GM15510 (cell line): ENCODE results near the gene CMSS1.

Source experiments
- POLR2A ChIP-seq: IDR thresholded peaks from 3 replicates; pipeline ENCODE4 v1.6.1; 2011; ENCODE audit warnings: borderline replicate concordance; ENCODE audit not compliant: insufficient read length; ENCODE audit errors: extremely low read depth

Gene CMSS1

GRCh38 chr3:100195375-100195774 lies 377.7 kb downstream of the CMSS1 start:
- TF ChIP-seq POLR2A, result no peak

GRCh38 chr3:100197876-100198275 lies 380.2 kb downstream of the CMSS1 start:
- TF ChIP-seq POLR2A, result no peak

GRCh38 chr3:100198579-100199269 lies 381.1 kb downstream of the CMSS1 start:
- TF ChIP-seq POLR2A, result no peak

- TF ChIP-seq POLR2A, result no peak
Observed at GRCh38 chr3:100205171-100205570, 387.5 kb downstream of the CMSS1 start.

GRCh38 chr3:100206687-100207086 lies 389.0 kb downstream of the CMSS1 start:
- TF ChIP-seq POLR2A, result no peak

GRCh38 chr3:100207886-100208285 lies 390.2 kb downstream of the CMSS1 start:
- no peak for TF ChIP-seq POLR2A

- TF ChIP-seq POLR2A, result no peak
Observed at GRCh38 chr3:100209169-100209568, 391.5 kb downstream of the CMSS1 start.

GRCh38 chr3:100209948-100210771 lies 392.5 kb downstream of the CMSS1 start:
- TF ChIP-seq POLR2A, result no peak

GRCh38 chr3:100210772-100211135 lies 393.1 kb downstream of the CMSS1 start:
- no peak for TF ChIP-seq POLR2A

- TF ChIP-seq POLR2A, result no peak
Observed at GRCh38 chr3:100213891-100214573, 396.4 kb downstream of the CMSS1 start.

GRCh38 chr3:100214574-100214964 lies 396.9 kb downstream of the CMSS1 start:
- no peak for TF ChIP-seq POLR2A

GRCh38 chr3:100216713-100217112 lies 399.1 kb downstream of the CMSS1 start:
- TF ChIP-seq POLR2A, result no peak

GRCh38 chr3:100221159-100221558 lies 403.5 kb downstream of the CMSS1 start:
- TF ChIP-seq POLR2A, result no peak

GRCh38 chr3:100225193-100225592 lies 407.5 kb downstream of the CMSS1 start:
- TF ChIP-seq POLR2A, result no peak

GRCh38 chr3:100225883-100226282 lies 408.2 kb downstream of the CMSS1 start:
- no peak for TF ChIP-seq POLR2A
